HepG2 (cell line): ENCODE results near the gene MMP28.

ENCODE experiments used
- CBX2 ChIP-seq, 2 experiments: fragments of 200-600 bp in 1 of 2; sonication (generic); formaldehyde crosslinking in 1 of 2; IDR thresholded peaks; 2 replicates each; pipeline versions ENCODE4 v1.7.0 to v1.8.1; 2018 to 2022; ENCODE audit warnings: low read depth in 2 of 2, low read length in 1 of 2, mild to moderate bottlenecking in 1 of 2, missing genetic modification reagents in 1 of 2
- CTCF ChIP-seq: sonication (generic); formaldehyde crosslinking; IDR thresholded peaks from 2 replicates; pipeline ENCODE4 v1.5.0; 2020; ENCODE audit warnings: mild to moderate bottlenecking, missing genetic modification reagents, moderate library complexity
- HCFC1 ChIP-seq: fragments of 150-350 bp; IDR thresholded peaks from 2 replicates; pipeline ENCODE4 v1.6.1; 2014; ENCODE audit warnings: low read depth, low read length
- HOMEZ ChIP-seq: IDR thresholded peaks from 2 replicates; pipeline ENCODE4 v1.6.1; 2016; ENCODE audit warnings: low read depth
- POLR2A ChIP-seq, 2 experiments: IDR thresholded peaks; 2 replicates each; pipeline ENCODE4 v1.6.1; 2011; ENCODE audit warnings: low read depth in 2 of 2, low read length in 2 of 2, mild to moderate bottlenecking in 1 of 2, moderate library complexity in 1 of 2; ENCODE audit not compliant: insufficient read depth in 1 of 2
- ZNF225 ChIP-seq: sonication (generic); formaldehyde crosslinking; IDR thresholded peaks from 2 replicates; pipeline ENCODE4 v1.4.0; 2020; ENCODE audit warnings: mild to moderate bottlenecking, missing genetic modification reagents
- TF ChIP-seq, protein P1 (sequence below), 2 experiments: sonication (generic) in 1 of 2; formaldehyde crosslinking in 1 of 2; IDR thresholded peaks; 2 replicates each; pipeline versions ENCODE4 v1.4.0 to v1.6.1; 2018 to 2020; ENCODE audit warnings: missing genetic modification reagents in 2 of 2, borderline replicate concordance in 1 of 2, low read depth in 1 of 2, mild to moderate bottlenecking in 1 of 2, missing biosample characterization in 1 of 2
- TF ChIP-seq, protein P2 (sequence below): sonication (generic); formaldehyde crosslinking; conservative IDR thresholded peaks from 2 replicates; pipeline ENCODE4 v1.4.0; 2020; ENCODE audit warnings: missing genetic modification reagents
- TF ChIP-seq, protein P3 (sequence below): sonication (generic); formaldehyde crosslinking; conservative IDR thresholded peaks from 2 replicates; pipeline ENCODE4 v1.4.0; 2020; ENCODE audit warnings: missing genetic modification reagents

DNA sequence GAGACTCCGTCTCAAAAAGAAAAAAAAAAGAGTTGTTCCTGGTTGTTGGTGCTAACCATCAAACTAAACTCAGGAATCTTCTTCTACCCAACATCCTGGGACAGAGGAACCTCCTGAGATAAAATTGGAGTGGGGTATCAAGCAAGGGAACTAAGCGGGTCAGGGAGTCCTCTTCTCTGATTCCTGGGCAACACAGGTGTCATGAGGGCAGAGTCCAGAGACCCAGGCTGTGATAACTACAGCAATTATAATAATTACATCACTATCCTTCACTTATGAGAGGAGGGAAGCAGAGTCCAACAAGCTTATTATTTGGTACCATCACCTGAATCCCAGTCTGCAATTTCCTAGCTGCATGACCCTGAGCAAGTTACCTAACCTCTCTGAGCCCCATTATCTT lies 26.6 kb downstream of the MMP28 start:
- TF ChIP-seq, protein P1, sequence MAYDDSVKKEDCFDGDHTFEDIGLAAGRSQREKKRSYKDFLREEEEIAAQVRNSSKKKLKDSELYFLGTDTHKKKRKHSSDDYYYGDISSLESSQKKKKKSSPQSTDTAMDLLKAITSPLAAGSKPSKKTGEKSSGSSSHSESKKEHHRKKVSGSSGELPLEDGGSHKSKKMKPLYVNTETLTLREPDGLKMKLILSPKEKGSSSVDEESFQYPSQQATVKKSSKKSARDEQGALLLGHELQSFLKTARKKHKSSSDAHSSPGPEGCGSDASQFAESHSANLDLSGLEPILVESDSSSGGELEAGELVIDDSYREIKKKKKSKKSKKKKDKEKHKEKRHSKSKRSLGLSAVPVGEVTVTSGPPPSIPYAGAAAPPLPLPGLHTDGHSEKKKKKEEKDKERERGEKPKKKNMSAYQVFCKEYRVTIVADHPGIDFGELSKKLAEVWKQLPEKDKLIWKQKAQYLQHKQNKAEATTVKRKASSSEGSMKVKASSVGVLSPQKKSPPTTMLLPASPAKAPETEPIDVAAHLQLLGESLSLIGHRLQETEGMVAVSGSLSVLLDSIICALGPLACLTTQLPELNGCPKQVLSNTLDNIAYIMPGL (CRISPR knock-in tag; IDR thresholded peaks at IDR 0.05; ENCODE audit: borderline replicate concordance in 1 of 2, low read depth in 1 of 2): no peak
- TF ChIP-seq HOMEZ (CRISPR knock-in tag): no peak
- no peak for TF ChIP-seq CBX2 (IDR thresholded peaks at IDR 0.05; ENCODE audit: low read depth, low read length)
- no peak for TF ChIP-seq CBX2 (CRISPR knock-in tag; IDR thresholded peaks at IDR 0.05; ENCODE audit: low read depth)
- no peak for TF ChIP-seq POLR2A (IDR thresholded peaks at IDR 0.05; ENCODE audit: insufficient read depth in 1 of 2, low read depth in 2 of 2, low read length in 2 of 2)
- TF ChIP-seq HCFC1: no peak
- TF ChIP-seq CTCF (CRISPR knock-in tag): no peak
- TF ChIP-seq, protein P2, sequence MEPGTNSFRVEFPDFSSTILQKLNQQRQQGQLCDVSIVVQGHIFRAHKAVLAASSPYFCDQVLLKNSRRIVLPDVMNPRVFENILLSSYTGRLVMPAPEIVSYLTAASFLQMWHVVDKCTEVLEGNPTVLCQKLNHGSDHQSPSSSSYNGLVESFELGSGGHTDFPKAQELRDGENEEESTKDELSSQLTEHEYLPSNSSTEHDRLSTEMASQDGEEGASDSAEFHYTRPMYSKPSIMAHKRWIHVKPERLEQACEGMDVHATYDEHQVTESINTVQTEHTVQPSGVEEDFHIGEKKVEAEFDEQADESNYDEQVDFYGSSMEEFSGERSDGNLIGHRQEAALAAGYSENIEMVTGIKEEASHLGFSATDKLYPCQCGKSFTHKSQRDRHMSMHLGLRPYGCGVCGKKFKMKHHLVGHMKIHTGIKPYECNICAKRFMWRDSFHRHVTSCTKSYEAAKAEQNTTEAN (CRISPR knock-in tag): no peak
- TF ChIP-seq, protein P3, sequence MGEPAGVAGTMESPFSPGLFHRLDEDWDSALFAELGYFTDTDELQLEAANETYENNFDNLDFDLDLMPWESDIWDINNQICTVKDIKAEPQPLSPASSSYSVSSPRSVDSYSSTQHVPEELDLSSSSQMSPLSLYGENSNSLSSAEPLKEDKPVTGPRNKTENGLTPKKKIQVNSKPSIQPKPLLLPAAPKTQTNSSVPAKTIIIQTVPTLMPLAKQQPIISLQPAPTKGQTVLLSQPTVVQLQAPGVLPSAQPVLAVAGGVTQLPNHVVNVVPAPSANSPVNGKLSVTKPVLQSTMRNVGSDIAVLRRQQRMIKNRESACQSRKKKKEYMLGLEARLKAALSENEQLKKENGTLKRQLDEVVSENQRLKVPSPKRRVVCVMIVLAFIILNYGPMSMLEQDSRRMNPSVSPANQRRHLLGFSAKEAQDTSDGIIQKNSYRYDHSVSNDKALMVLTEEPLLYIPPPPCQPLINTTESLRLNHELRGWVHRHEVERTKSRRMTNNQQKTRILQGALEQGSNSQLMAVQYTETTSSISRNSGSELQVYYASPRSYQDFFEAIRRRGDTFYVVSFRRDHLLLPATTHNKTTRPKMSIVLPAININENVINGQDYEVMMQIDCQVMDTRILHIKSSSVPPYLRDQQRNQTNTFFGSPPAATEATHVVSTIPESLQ: no peak
- TF ChIP-seq ZNF225 (CRISPR knock-in tag): no peak
